ENCODE measurements around the gene HOOK2. TPM values are rescaled to one million over a fixed set of nuclear protein-coding genes. Genes with fewer than 3 reads are reported as not detected.

HOOK2 gene
- total and polyA plus RNA-seq, 9 of the 15 experiments (the other 6 are each of a cell fraction or from before 2014, with no cell fraction given), result 1.3 to 17.2 (median 9.9) TPM

DNA sequence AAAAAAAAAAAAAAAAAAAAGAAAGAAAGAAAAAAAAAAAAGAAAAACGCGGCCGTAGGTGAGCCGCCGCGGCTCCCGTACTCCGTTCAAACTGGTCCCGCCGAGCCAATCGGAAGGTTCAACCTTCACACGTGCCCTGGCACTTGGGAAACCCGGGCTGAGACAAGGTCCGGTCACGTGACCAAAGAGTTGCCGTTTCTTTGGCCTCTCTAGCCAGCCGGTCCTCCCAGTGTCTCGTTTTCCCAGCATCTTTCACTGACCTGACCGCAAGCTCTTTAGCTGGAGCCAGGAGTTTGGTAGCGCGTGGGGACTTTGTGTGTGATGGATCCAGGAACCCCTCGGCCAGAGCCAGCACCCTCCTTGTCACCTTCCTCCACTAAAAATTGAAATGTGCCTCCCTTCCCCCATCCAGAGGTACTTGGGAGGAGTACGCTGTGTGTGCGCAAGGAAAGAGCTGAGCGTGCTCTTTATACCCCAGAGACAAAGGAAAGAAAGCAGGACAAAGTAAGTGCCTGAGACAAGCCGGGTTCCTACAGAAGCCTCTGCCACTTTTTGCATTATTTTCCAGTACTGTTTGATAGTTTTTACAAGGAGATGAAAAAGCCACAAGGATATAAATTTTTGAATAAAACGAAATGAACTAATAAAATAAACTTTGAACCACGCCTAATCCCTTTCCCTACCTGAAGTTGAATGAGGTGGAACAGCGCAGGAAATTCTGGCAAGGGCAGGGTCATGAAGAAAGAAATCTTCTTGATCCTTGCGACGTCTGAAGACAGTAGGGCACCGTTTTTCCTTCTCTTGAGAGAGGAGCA, 52.6 kb downstream of the HOOK2 start (continued):
- TF ChIP-seq, protein P1, sequence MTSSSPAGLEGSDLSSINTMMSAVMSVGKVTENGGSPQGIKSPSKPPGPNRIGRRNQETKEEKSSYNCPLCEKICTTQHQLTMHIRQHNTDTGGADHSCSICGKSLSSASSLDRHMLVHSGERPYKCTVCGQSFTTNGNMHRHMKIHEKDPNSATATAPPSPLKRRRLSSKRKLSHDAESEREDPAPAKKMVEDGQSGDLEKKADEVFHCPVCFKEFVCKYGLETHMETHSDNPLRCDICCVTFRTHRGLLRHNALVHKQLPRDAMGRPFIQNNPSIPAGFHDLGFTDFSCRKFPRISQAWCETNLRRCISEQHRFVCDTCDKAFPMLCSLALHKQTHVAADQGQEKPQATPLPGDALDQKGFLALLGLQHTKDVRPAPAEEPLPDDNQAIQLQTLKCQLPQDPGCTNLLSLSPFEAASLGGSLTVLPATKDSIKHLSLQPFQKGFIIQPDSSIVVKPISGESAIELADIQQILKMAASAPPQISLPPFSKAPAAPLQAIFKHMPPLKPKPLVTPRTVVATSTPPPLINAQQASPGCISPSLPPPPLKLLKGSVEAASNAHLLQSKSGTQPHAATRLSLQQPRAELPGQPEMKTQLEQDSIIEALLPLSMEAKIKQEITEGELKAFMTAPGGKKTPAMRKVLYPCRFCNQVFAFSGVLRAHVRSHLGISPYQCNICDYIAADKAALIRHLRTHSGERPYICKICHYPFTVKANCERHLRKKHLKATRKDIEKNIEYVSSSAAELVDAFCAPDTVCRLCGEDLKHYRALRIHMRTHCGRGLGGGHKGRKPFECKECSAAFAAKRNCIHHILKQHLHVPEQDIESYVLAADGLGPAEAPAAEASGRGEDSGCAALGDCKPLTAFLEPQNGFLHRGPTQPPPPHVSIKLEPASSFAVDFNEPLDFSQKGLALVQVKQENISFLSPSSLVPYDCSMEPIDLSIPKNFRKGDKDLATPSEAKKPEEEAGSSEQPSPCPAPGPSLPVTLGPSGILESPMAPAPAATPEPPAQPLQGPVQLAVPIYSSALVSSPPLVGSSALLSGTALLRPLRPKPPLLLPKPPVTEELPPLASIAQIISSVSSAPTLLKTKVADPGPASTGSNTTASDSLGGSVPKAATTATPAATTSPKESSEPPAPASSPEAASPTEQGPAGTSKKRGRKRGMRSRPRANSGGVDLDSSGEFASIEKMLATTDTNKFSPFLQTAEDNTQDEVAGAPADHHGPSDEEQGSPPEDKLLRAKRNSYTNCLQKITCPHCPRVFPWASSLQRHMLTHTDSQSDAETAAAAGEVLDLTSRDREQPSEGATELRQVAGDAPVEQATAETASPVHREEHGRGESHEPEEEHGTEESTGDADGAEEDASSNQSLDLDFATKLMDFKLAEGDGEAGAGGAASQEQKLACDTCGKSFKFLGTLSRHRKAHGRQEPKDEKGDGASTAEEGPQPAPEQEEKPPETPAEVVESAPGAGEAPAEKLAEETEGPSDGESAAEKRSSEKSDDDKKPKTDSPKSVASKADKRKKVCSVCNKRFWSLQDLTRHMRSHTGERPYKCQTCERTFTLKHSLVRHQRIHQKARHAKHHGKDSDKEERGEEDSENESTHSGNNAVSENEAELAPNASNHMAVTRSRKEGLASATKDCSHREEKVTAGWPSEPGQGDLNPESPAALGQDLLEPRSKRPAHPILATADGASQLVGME (CRISPR knock-in tag; IDR thresholded peaks at IDR 0.05), result peak; percentile 80; the same call in 1 of the 2 replicates
- peak; percentile 62 for TF ChIP-seq POLR2B (IDR thresholded peaks at IDR 0.05; ENCODE audit: low read depth, partially characterized antibody)
- TF ChIP-seq, protein P2, sequence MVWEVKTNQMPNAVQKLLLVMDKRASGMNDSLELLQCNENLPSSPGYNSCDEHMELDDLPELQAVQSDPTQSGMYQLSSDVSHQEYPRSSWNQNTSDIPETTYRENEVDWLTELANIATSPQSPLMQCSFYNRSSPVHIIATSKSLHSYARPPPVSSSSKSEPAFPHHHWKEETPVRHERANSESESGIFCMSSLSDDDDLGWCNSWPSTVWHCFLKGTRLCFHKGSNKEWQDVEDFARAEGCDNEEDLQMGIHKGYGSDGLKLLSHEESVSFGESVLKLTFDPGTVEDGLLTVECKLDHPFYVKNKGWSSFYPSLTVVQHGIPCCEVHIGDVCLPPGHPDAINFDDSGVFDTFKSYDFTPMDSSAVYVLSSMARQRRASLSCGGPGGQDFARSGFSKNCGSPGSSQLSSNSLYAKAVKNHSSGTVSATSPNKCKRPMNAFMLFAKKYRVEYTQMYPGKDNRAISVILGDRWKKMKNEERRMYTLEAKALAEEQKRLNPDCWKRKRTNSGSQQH (CRISPR knock-in tag; IDR thresholded peaks at IDR 0.05), result peak; percentile 77
- no peak; the same call in 1 of the 2 replicates for TF ChIP-seq MBD2 (IDR thresholded peaks at IDR 0.05; ENCODE audit: borderline replicate concordance, low read depth)
- TF ChIP-seq ARID1B (IDR thresholded peaks at IDR 0.05), result peak; percentile 14; the same call in 1 of the 2 replicates
- TF ChIP-seq ZFPM2 (CRISPR knock-in tag; IDR thresholded peaks at IDR 0.05), result no peak
- TF ChIP-seq CREM (IDR thresholded peaks at IDR 0.05; ENCODE audit: low read depth), result peak; percentile 86
- TF ChIP-seq, protein P3, sequence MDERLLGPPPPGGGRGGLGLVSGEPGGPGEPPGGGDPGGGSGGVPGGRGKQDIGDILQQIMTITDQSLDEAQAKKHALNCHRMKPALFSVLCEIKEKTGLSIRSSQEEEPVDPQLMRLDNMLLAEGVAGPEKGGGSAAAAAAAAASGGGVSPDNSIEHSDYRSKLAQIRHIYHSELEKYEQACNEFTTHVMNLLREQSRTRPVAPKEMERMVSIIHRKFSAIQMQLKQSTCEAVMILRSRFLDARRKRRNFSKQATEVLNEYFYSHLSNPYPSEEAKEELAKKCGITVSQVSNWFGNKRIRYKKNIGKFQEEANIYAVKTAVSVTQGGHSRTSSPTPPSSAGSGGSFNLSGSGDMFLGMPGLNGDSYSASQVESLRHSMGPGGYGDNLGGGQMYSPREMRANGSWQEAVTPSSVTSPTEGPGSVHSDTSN (CRISPR knock-in tag; IDR thresholded peaks at IDR 0.05; ENCODE audit: low read depth), result no peak
- TF ChIP-seq, protein P3 (tag; conservative IDR thresholded peaks at IDR 0.05; ENCODE audit: low read depth), result no peak
- no peak for TF ChIP-seq HNRNPUL1 (IDR thresholded peaks at IDR 0.05; ENCODE audit: low read length)
- TF ChIP-seq, protein P4, sequence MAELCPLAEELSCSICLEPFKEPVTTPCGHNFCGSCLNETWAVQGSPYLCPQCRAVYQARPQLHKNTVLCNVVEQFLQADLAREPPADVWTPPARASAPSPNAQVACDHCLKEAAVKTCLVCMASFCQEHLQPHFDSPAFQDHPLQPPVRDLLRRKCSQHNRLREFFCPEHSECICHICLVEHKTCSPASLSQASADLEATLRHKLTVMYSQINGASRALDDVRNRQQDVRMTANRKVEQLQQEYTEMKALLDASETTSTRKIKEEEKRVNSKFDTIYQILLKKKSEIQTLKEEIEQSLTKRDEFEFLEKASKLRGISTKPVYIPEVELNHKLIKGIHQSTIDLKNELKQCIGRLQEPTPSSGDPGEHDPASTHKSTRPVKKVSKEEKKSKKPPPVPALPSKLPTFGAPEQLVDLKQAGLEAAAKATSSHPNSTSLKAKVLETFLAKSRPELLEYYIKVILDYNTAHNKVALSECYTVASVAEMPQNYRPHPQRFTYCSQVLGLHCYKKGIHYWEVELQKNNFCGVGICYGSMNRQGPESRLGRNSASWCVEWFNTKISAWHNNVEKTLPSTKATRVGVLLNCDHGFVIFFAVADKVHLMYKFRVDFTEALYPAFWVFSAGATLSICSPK (IDR thresholded peaks at IDR 0.05; ENCODE audit: borderline replicate concordance), result no peak
- TF ChIP-seq OTX1 (CRISPR knock-in tag; IDR thresholded peaks at IDR 0.05), result 0 out of 2 replicates have a peak, but pooled peaks have one; percentile 50
- no peak for TF ChIP-seq ZNF699 (CRISPR knock-in tag; IDR thresholded peaks at IDR 0.05; ENCODE audit: insufficient replicate concordance)
